Heart left ventricle (tissue), 16 donors: ENCODE measurements around the gene TNK2. TPM values are rescaled to one million over a fixed set of nuclear protein-coding genes. Genes with fewer than 3 reads are reported as not detected.
A peak's percentile ranks its signal among the peaks of the same experiment; 100 is the strongest.

ENCODE experiments used
- ATAC-seq, 4 donors: fragments of 200-7000 bp; cut with Tn5 transposase; one replicate each; pipeline ENCODE4 v1.9.1; 2020 to 2022; ENCODE audit warnings: moderate library complexity in 4 of 4, mild to moderate bottlenecking in 3 of 4, moderate number of reproducible peaks in 1 of 4
- DNase-seq, 5 donors: peaks; one replicate each; pipeline ENCODE4 v3.0.0-alpha.2; 2020
- H3K27ac ChIP-seq, 12 donors: fragments of 200-600 bp; sonication (generic) in 4 of 12; one replicate each; pipeline versions ENCODE4 v1.5.0 to v1.8.0; 2016 to 2022; ENCODE audit warnings: mild to moderate bottlenecking in 2 of 12
- H3K27me3 ChIP-seq, 9 donors: fragments of 200-600 bp; sonication (generic) in 2 of 9; one replicate each; pipeline versions ENCODE4 v1.5.1 to v1.8.0; 2016 to 2022; ENCODE audit warnings: mild to moderate bottlenecking in 3 of 9
- H3K36me3 ChIP-seq, 9 donors: fragments of 200-600 bp; sonication (generic) in 2 of 9; one replicate each; pipeline versions ENCODE4 v1.5.0 to v1.8.0; 2018 to 2022; ENCODE audit warnings: mild to moderate bottlenecking in 2 of 9
- H3K4me1 ChIP-seq, 12 donors: fragments of 200-600 bp; sonication (generic) in 4 of 12; one replicate each; pipeline versions ENCODE4 v1.5.0 to v1.8.0; 2016 to 2022; ENCODE audit warnings: mild to moderate bottlenecking in 3 of 12
- H3K4me3 ChIP-seq, 12 donors: fragments of 200-600 bp; sonication (generic) in 4 of 12; one replicate each; pipeline versions ENCODE4 v1.5.0 to v1.8.0; 2017 to 2022; ENCODE audit warnings: mild to moderate bottlenecking in 9 of 12, moderate library complexity in 4 of 12
- H3K9me3 ChIP-seq, 12 donors: fragments of 200-600 bp; sonication (generic) in 4 of 12; one replicate each; pipeline versions ENCODE4 v1.5.0 to v1.8.0; 2016 to 2022; ENCODE audit warnings: mild to moderate bottlenecking in 1 of 12
- POLR2A ChIP-seq, 2 donors: fragments of 450-650 bp; IDR thresholded peaks; one replicate each; pipeline ENCODE4 v1.6.1; 2017; ENCODE audit warnings: antibody characterized with exemption in 2 of 2, mild to moderate bottlenecking in 2 of 2, moderate library complexity in 2 of 2
- WGBS, 4 donors: extraction: QIAGEN DNeasy Blood & Tissue Kit in 2 of 4; methylation state at CpG; one replicate each; pipeline versions ENCODE4 v1.1.5 to v1.1.7; 2013 to 2018; 5-methylcytosine and 5-hydroxymethylcytosine counted together
- intact Hi-C, 10 donors: fragments of 100-400 bp; cut with DNase I; formaldehyde crosslinking; loops; one replicate each; pipeline versions ENCODE4 v1.11.1 to v1.14.2; 2022
- polyA plus RNA-seq, 2 donors: library from polyadenylated mRNA; stranded (reverse); fragments of 200-250 nt; gene quantifications; one replicate each; pipeline ENCODE4 v1.2.3, GENCODE V29; 2013
- total RNA-seq, 9 donors: library from RNA; depleted of rRNA in 2 of 9; stranded (reverse); fragments of >200 nt in 2 of 9; fragmentation: NEBNext Ultra II Directional in 3 of 9; extraction: Animal tissue kit (Norgen Biotek cat#: 25700) in 3 of 9; gene quantifications; one replicate each; pipeline versions ENCODE4 v1.1.0 to v1.2.4, GENCODE V29; 2016 to 2023
- TF ChIP-seq, protein P1 (sequence below), 12 donors: fragments of 200-600 bp; sonication (generic) in 4 of 12; IDR thresholded peaks; one replicate each; pipeline versions ENCODE4 v1.5.0 to v1.8.0; 2018 to 2022; ENCODE audit warnings: antibody characterized with exemption in 12 of 12, mild to moderate bottlenecking in 5 of 12
- donor health status: ischemic (EF 13 %, LVEDD 7.1; RV severe dilation, severe dysfunction).
- donor health status: healthy with polysubstance abuse.
- donor health status: DM: no; HTN: yes; CAD: no.
- donor health status: DM: no; HTN: no; CAD: no.
- donor health status: ischemic (EF 25% LVEDD 6.9; RV normal size, moderate dysfunction).
- donor health status: ischemic (EF 25% LVEDD 5.7; RV mildly dilated, moderate dysfunction).
- donor health status: healthy.
- donor health status: DM: yes; HTN: yes; CAD: no.
- donor health status: ischemic (EF 35%, LVEDD 5.7; RV mildly dilated, moderate dysfunction).
- donor health status: nonischemic (EF 11% LVEDD 7.7; RV severe dilation, severe dysfunction).
- donor health status: DM: yes; HTN: yes; CAD: no.
- donor health status: PGD.
- donor health status: ischemic (EF 29% LVEDD 5.4; RV normal size, mild dysfunction).
- donor health status: nonischemic (EF 23%, LVEDD 6.1; RV moderate dilation, normal function).

TNK2 gene
- total and polyA plus RNA-seq, 11 donors: 13.5 to 59.7 (median 28.7) TPM

DNA sequence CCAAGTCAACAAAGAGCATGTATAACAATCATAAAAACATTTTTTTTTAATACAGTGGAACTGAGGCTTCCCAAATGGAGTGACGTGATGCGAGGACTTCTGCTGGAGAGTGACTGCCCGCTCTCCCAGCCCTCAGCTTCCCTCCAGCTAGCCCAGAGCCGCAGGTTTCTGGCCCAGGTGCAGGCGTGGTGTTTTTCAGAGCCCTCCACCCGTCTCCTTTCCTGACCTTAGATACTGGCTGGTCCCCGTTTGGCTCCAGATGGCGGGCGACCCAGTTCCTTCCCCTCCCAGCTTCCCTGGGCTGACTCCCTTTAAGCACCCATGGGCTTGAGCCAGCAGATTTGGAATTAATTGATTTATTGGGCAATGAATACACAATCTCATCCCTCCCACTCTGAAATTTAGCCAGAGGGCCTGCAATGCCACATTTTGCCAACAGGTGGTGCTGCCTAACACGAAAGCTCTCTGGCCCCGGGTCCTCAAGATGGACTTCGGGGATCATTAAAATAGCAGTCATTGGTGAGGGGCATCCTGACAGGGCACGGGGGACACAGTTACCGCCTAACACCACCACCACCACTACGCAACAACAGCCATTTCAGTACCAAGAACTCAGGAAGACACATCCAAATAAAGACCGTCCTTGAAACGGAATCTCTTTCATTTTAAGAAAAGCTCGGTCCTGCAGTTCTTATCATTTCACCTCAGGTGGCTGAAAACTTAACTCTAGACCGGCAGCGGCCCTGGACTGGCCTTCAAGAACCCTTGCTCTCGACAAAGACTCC lies 49.1 kb downstream of the TNK2 start:
- Histone ChIP-seq H3K4me1 (peaks cover 0 to 25% (median 13%) of the 10 kb centered on the region in 12 donors), H3K27ac (no peak overlapping the region), H3K36me3 (peaks cover 0 to 6% (median 0%) of the 10 kb centered on the region in 9 donors), H3K4me3 (peak overlapping the region in 4 of 12 donors; percentile 21 to 46 (median 28)), H3K9me3 (no peaks in the 10 kb centered on the region), H3K27me3 (peaks cover 0 to 3% (median 0%) of the 10 kb centered on the region in 9 donors)
- ATAC-seq (no peak), DNase-seq (peak in 4 of 5 donors; percentile 44 to 68 (median 51))
- 11 to 20% (median 16%) methylated on average over 20 to 21 of the region's 21 CpGs for WGBS, 4 donors
- TF ChIP-seq, protein P1, sequence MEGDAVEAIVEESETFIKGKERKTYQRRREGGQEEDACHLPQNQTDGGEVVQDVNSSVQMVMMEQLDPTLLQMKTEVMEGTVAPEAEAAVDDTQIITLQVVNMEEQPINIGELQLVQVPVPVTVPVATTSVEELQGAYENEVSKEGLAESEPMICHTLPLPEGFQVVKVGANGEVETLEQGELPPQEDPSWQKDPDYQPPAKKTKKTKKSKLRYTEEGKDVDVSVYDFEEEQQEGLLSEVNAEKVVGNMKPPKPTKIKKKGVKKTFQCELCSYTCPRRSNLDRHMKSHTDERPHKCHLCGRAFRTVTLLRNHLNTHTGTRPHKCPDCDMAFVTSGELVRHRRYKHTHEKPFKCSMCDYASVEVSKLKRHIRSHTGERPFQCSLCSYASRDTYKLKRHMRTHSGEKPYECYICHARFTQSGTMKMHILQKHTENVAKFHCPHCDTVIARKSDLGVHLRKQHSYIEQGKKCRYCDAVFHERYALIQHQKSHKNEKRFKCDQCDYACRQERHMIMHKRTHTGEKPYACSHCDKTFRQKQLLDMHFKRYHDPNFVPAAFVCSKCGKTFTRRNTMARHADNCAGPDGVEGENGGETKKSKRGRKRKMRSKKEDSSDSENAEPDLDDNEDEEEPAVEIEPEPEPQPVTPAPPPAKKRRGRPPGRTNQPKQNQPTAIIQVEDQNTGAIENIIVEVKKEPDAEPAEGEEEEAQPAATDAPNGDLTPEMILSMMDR (IDR thresholded peaks at IDR 0.05): peak; percentile 92 to 98 (median 94)
- TF ChIP-seq POLR2A (IDR thresholded peaks at IDR 0.05): no peak
- intact Hi-C loops: loop anchor here in 7 of 10 donors (1.0 to 10.0 kb wide), 4 partner anchors 56 to 234 kb away; no protein-coding TSS in a partner anchor

DNA sequence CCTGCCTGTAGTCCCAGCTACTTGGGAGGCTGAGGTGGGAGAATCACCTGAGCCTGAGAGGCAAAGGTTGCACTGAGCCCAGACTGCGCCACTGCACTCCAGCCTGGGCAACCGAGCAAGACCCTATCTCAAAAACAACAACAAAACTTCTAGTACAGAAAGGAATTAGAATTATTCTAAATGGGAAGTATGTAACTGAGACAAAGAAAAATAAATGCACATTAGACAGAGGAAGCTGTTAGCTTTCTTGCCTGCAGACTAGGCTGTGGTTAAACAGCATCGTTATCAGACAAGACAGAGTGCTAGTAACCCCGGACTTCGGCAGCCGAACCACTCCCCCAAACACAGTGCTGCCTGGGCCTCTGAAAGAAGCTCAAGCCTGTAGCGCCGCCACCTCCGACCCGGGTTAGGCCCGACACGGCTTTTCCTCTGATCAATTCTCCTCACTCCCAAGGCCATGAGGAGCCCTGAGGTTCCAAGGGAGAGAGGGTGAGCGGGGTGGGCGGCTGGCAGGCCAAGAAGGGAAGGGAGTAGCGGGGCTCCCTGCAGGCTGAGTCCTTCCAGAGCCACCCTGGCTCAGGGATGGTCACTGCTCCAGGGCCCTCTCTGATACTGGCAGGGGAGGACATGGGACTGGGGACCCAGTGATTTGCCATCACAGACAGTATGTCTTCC lies 51.8 kb downstream of the TNK2 start:
- WGBS, 4 donors: 77 to 83% (median 81%) methylated on average over 15 of the region's 15 CpGs
- TF ChIP-seq, protein P1 (IDR thresholded peaks at IDR 0.05): no peak
- no peak for TF ChIP-seq POLR2A (IDR thresholded peaks at IDR 0.05)
- DNase-seq (no peak), ATAC-seq (no peak)
- Histone ChIP-seq H3K9me3 (no peaks in the 10 kb centered on the region), H3K36me3 (no peaks in the 10 kb centered on the region), H3K27me3 (peaks cover 0 to 7% (median 0%) of the 10 kb centered on the region in 9 donors), H3K4me3 (no peak overlapping the region), H3K4me1 (peaks cover 0 to 9% (median 2%) of the 10 kb centered on the region in 12 donors), H3K27ac (no peak overlapping the region)
- intact Hi-C loops: loop anchor here in 1 of 10 donors (10.0 kb wide), 1 partner anchor 232 kb away; no protein-coding TSS in a partner anchor

DNA sequence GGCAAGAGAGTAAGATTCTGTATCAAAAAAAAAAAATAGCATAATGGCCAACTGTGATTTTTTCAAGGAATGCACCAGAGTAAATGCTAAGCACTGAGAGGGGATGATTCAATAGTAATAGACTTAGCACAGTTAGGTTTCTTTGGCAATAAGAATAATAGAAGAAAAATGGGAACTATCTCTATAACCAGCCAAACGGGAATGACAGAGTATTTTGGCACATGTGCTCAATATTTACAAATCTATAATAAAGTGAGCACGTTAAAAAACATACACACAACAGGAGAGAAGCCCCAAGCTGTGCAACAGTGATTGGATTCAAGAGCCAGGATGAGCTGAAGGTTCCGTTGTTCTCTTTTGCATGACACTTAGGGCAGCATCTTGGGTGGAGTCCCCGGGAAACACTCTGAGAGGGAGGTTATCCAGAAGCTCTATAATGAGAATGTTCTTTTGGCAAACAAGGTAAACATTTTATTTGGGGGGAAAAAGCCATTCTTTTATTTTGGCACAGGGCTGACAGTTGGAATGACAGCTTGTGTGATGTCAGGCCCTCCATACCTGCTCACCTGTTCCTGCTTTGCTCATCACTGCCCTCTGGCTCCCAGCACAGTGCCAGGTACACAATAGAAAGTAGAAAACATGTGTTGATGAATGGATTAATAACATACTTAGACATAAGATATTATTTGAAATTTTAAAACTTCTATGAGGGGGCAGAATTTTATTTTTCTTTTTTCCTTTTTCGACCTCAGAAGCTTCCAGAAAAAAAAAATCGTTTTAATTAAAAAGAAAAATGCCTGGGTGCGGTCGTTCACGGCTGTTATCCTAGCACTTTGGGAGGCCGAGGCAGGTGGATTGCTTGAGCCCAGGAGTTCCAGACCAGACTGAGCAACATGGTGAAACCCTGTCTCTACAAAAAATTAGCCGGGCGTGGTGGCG lies 52.6 kb downstream of the TNK2 start:
- intact Hi-C loops: loop anchor here in 1 of 10 donors (10.0 kb wide), 1 partner anchor 231 kb away; no protein-coding TSS in a partner anchor
- Histone ChIP-seq H3K4me3 (no peak overlapping the region), H3K27ac (no peak overlapping the region), H3K27me3 (peaks cover 0 to 7% (median 0%) of the 10 kb centered on the region in 9 donors), H3K36me3 (no peaks in the 10 kb centered on the region), H3K9me3 (no peaks in the 10 kb centered on the region), H3K4me1 (peaks cover 0 to 15% (median 4%) of the 10 kb centered on the region in 12 donors)
- ATAC-seq (no peak), DNase-seq (no peak)
- TF ChIP-seq, protein P1 (IDR thresholded peaks at IDR 0.05): no peak
- no peak for TF ChIP-seq POLR2A (IDR thresholded peaks at IDR 0.05)
- 78 to 85% (median 85%) methylated on average over 13 of the region's 13 CpGs for WGBS, 4 donors
